Transverse colon (tissue), 4 donors: ENCODE results near the gene NUP155. TPM values are rescaled to one million over a fixed set of nuclear protein-coding genes. Genes with fewer than 3 reads are reported as not detected.

Experiments
- DNase-seq: peaks from one replicate; pipeline ENCODE4 v3.0.0-alpha.2; 2019
- H3K27ac ChIP-seq, 4 donors: fragments of 200-600 bp; sonication (generic); 2 replicates each; pipeline ENCODE4 v1.5.1; 2016 to 2018; ENCODE audit warnings: inconsistent platforms in 4 of 4
- H3K27me3 ChIP-seq: fragments of 200-600 bp; sonication (generic); 2 replicates; pipeline ENCODE4 v1.5.1; 2017; ENCODE audit warnings: inconsistent platforms
- H3K36me3 ChIP-seq, 4 donors: fragments of 200-600 bp; sonication (generic); 2 replicates each; pipeline ENCODE4 v1.5.1; 2017 to 2019; ENCODE audit warnings: inconsistent platforms in 4 of 4
- H3K4me1 ChIP-seq, 4 donors: fragments of 200-600 bp; sonication (generic); 2 replicates each; pipeline ENCODE4 v1.5.1; 2017 to 2020; ENCODE audit warnings: inconsistent platforms in 4 of 4
- H3K4me3 ChIP-seq, 4 donors: fragments of 200-600 bp; sonication (generic); 1 replicate in 1 of 4; 2 replicates in 3 of 4; pipeline versions ENCODE4 v1.5.1 to v1.6.1; 2017 to 2019; ENCODE audit warnings: inconsistent platforms in 4 of 4
- H3K9me3 ChIP-seq, 2 donors: fragments of 200-600 bp; sonication (generic); 2 replicates each; pipeline ENCODE4 v1.5.1; 2017 to 2019; ENCODE audit warnings: inconsistent platforms in 2 of 2
- EP300 ChIP-seq: sonication (generic); formaldehyde crosslinking; IDR thresholded peaks from one replicate; pipeline ENCODE4 v1.6.1; 2017; ENCODE audit warnings: antibody characterized with exemption, low read depth
- POLR2A ChIP-seq: fragments of 450-650 bp; IDR thresholded peaks from one replicate; pipeline ENCODE4 v1.6.1; 2016; ENCODE audit warnings: antibody characterized with exemption, mild to moderate bottlenecking, moderate library complexity
- POLR2AphosphoS5 ChIP-seq, 3 donors: sonication (generic); formaldehyde crosslinking; IDR thresholded peaks; one replicate each; pipeline ENCODE4 v1.6.1; 2016; ENCODE audit warnings: antibody characterized with exemption in 3 of 3
- WGBS, 2 donors: methylation state at CpG; one replicate each; pipeline ENCODE4 v1.1.5; 2018; ENCODE audit warnings: low coverage in 1 of 2; 5-methylcytosine and 5-hydroxymethylcytosine counted together
- in situ Hi-C, 4 donors: fragments of 200-750 bp; cut with MboI; loops; one replicate each; pipeline versions ENCODE4 v1.15.0 to v1.15.1; 2017; ENCODE audit warnings: low sequenced_read_pairs in 3 of 4, low pct_ligation_motif_present in 1 of 4, low pct_unique_long_range_greater_than_20kb in 1 of 4
- intact Hi-C: fragments of 100-400 bp; cut with DNase I; formaldehyde crosslinking; loops from one replicate; pipeline ENCODE4 v1.15.1; 2023; ENCODE audit warnings: low total_unique reads
- small RNA-seq, 4 donors: library from RNA; depleted of rRNA; stranded (forward); fragments of <200 nt; gene quantifications; one replicate each; pipeline ENCODE3, GENCODE V24; 2016
- total RNA-seq, 4 donors: library from RNA; depleted of rRNA; stranded (reverse); fragments of >200 nt; gene quantifications; one replicate each; pipeline ENCODE4 v1.1.0, GENCODE V29; 2016
- TF ChIP-seq, protein P1 (sequence below), 5 experiments: fragments of 200-600 bp in 3 of 5; fragments of 450-650 bp in 2 of 5; sonication (generic) in 3 of 5; IDR thresholded peaks; 1 replicate in 2 of 5; 2 replicates in 3 of 5; pipeline ENCODE4 v1.5.1; 2016 to 2017; ENCODE audit warnings: antibody characterized with exemption in 5 of 5, inconsistent platforms in 3 of 5, mild to moderate bottlenecking in 2 of 5, moderate library complexity in 1 of 5

Gene NUP155
- total RNA-seq, 4 donors from 2014 or later, result 13.1 to 20.6 (median 17.3) TPM

DNA sequence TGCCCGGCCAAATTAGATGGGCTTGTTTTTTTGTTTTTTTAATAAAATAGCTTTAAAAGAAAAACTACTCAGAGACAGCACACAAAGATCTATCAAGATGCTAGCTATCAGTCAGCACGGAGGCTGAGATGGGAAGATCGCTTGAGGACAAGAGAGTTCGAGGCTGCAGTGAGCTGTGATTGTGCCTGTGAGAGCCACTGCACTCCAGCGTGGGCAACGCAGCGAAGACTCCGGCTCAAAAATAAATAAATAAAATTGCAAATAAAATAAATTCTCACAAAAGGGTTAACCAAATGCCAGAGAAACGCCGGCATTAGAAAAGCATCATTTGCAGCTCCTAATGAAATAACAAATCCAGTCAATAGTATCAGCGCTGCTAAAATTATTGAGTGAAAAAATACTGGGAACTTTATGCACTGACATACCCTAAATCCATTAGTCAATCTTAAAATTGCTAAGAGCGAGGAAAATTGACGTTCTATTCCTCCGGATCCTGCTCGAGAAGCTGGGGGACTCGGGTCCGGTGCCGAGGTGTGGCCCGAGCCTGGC is 122.4 kb downstream of the NUP155 start:
- TF ChIP-seq POLR2A (no peak), EP300 (no peak), POLR2AphosphoS5 (IDR thresholded peaks at IDR 0.05) (no peak)
- TF ChIP-seq, protein P1, sequence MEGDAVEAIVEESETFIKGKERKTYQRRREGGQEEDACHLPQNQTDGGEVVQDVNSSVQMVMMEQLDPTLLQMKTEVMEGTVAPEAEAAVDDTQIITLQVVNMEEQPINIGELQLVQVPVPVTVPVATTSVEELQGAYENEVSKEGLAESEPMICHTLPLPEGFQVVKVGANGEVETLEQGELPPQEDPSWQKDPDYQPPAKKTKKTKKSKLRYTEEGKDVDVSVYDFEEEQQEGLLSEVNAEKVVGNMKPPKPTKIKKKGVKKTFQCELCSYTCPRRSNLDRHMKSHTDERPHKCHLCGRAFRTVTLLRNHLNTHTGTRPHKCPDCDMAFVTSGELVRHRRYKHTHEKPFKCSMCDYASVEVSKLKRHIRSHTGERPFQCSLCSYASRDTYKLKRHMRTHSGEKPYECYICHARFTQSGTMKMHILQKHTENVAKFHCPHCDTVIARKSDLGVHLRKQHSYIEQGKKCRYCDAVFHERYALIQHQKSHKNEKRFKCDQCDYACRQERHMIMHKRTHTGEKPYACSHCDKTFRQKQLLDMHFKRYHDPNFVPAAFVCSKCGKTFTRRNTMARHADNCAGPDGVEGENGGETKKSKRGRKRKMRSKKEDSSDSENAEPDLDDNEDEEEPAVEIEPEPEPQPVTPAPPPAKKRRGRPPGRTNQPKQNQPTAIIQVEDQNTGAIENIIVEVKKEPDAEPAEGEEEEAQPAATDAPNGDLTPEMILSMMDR (IDR thresholded peaks at IDR 0.05), result no peak
- in situ Hi-C loops, result no loop called here
- H3K27ac ChIP-seq, result peak overlapping the region; percentile 84 to 90 (median 90)
- H3K27me3 ChIP-seq, result no peaks in the 10 kb centered on the region
- no peak for DNase-seq
- WGBS, 2 donors, result 7 to 11% methylated on average over 7 to 19 of the region's 19 CpGs
- intact Hi-C loops, result no loop called here
- H3K36me3 ChIP-seq, result no peaks in the 10 kb centered on the region
- H3K4me1 ChIP-seq, result peaks cover 5 to 25% (median 13%) of the 10 kb centered on the region in 4 donors
- H3K9me3 ChIP-seq, result no peaks in the 10 kb centered on the region
- peak overlapping the region; percentile 60 to 86 (median 74) for H3K4me3 ChIP-seq

- DNase-seq, result no peak
- Histone ChIP-seq H3K36me3 (no peaks in the 10 kb centered on the region), H3K4me3 (no peak overlapping the region), H3K9me3 (no peaks in the 10 kb centered on the region), H3K27me3 (no peaks in the 10 kb centered on the region), H3K4me1 (peaks cover 5 to 25% (median 13%) of the 10 kb centered on the region in 4 donors), H3K27ac (no peak overlapping the region)
- TF ChIP-seq POLR2A, result no peak
- no peak for TF ChIP-seq POLR2AphosphoS5 (IDR thresholded peaks at IDR 0.05)
- TF ChIP-seq, protein P1 (IDR thresholded peaks at IDR 0.05), result no peak
- no peak for TF ChIP-seq EP300
- 91 to 96% methylated on average over 2 to 4 of the region's 4 CpGs for WGBS, 2 donors
- in situ Hi-C loops, result no loop called here
- intact Hi-C loops, result no loop called here
Observed at GRCh38 chr5:37247496-37247895, 123.4 kb downstream of the NUP155 start.

- H3K36me3 ChIP-seq, result no peaks in the 10 kb centered on the region
- H3K9me3 ChIP-seq, result no peaks in the 10 kb centered on the region
- no peak overlapping the region for H3K4me3 ChIP-seq
- in situ Hi-C loops (no loop called here), intact Hi-C loops (no loop called here)
- peaks cover 5 to 25% (median 13%) of the 10 kb centered on the region in 4 donors for H3K4me1 ChIP-seq
- no peak for TF ChIP-seq EP300
- TF ChIP-seq POLR2A, result no peak
- TF ChIP-seq, protein P1 (IDR thresholded peaks at IDR 0.05), result no peak
- no peak for TF ChIP-seq POLR2AphosphoS5 (IDR thresholded peaks at IDR 0.05)
- no peak overlapping the region for H3K27ac ChIP-seq
- 60 to 70% methylated on average over 1 of the region's 1 CpG for WGBS, 2 donors
- DNase-seq, result no peak
- H3K27me3 ChIP-seq, result no peaks in the 10 kb centered on the region
Observed at GRCh38 chr5:37247036-37247435, 123.9 kb downstream of the NUP155 start.

Small RNAs within 50 kb of the gene (small RNA-seq; reads per million reads assigned to genes)
- gene RNU7-75P, result 0 reads per million in 4 donors

Other genes with a start within 250 kb of the NUP155 start
- gene CPLANE1, start 121.7 kb downstream of the NUP155 start, total RNA-seq, result 10 to 100 TPM; 18.1 to 67.7 (median 24.2) TPM
- gene WDR70, start 8.2 kb upstream of the NUP155 start, total RNA-seq, result 100 to 1,000 TPM in 1 of 4 donors, 10 to 100 TPM in 3; 24.7 to 200 (median 29.9) TPM